HepG2 (cell line): ENCODE measurements around the gene CCDC57. TPM values are rescaled to one million over a fixed set of nuclear protein-coding genes. Genes with fewer than 3 reads are reported as not detected.

Experiments
- AGO2 ChIP-seq: fragments of 200-400 bp; formaldehyde crosslinking; optimal IDR thresholded peaks from 2 replicates; pipeline ENCODE3; 2017; ENCODE audit warnings: mild to moderate bottlenecking, low read depth, low read length, moderate library complexity
- DMAP1 ChIP-seq: IDR thresholded peaks from 2 replicates; pipeline ENCODE4 v1.6.1; 2016
- IRX3 ChIP-seq: sonication (generic); formaldehyde crosslinking; IDR thresholded peaks from 2 replicates; pipeline ENCODE4 v1.8.1; 2023; ENCODE audit warnings: mild to moderate bottlenecking, low read depth, missing genetic modification reagents, borderline replicate concordance
- JUND ChIP-seq: sonication (generic); formaldehyde crosslinking; IDR thresholded peaks from 2 replicates; pipeline ENCODE4 v1.8.0; 2022; ENCODE audit warnings: mild to moderate bottlenecking, missing genetic modification reagents
- MTF2 ChIP-seq: sonication (generic); formaldehyde crosslinking; IDR thresholded peaks from 2 replicates; pipeline ENCODE4 v1.5.0; 2020; ENCODE audit warnings: missing genetic modification reagents, borderline replicate concordance
- NFAT5 ChIP-seq: sonication (generic); formaldehyde crosslinking; IDR thresholded peaks from 2 replicates; pipeline ENCODE4 v1.4.0; 2020; ENCODE audit warnings: missing genetic modification reagents
- SATB2 ChIP-seq: sonication (generic); formaldehyde crosslinking; IDR thresholded peaks from 2 replicates; pipeline ENCODE4 v1.5.0; 2020; ENCODE audit warnings: missing genetic modification reagents
- SOX13 ChIP-seq, 3 experiments: fragments of 450-650 bp in 1 of 3; sonication (generic) in 1 of 3; formaldehyde crosslinking in 1 of 3; IDR thresholded peaks in 2 of 3; conservative IDR thresholded peaks in 1 of 3; 2 replicates each; pipeline versions ENCODE4 v1.5.0 to v1.6.1; 2016 to 2020; ENCODE audit warnings: antibody characterized with exemption in 1 of 3, mild to moderate bottlenecking in 1 of 3, missing compliant biosample characterization in 1 of 3, missing genetic modification reagents in 1 of 3, moderate library complexity in 1 of 3
- ZBTB2 ChIP-seq: sonication (generic); formaldehyde crosslinking; IDR thresholded peaks from 2 replicates; pipeline ENCODE4 v1.8.0; 2022; ENCODE audit warnings: low read depth, missing genetic modification reagents
- ZNF615 ChIP-seq: sonication (generic); formaldehyde crosslinking; IDR thresholded peaks from 2 replicates; pipeline ENCODE4 v1.5.0; 2020; ENCODE audit warnings: mild to moderate bottlenecking, missing genetic modification reagents, borderline replicate concordance
- ZNF616 ChIP-seq: sonication (generic); formaldehyde crosslinking; IDR thresholded peaks from 2 replicates; pipeline ENCODE4 v1.5.0; 2020; ENCODE audit warnings: low read depth, mild to moderate bottlenecking, missing genetic modification reagents
- ZNF772 ChIP-seq: sonication (generic); formaldehyde crosslinking; IDR thresholded peaks from 2 replicates; pipeline ENCODE4 v1.5.0; 2020; ENCODE audit warnings: mild to moderate bottlenecking, missing genetic modification reagents
- polyA plus RNA-seq, 8 experiments: library from polyadenylated mRNA; depleted of rRNA in 3 of 8; stranded (reverse) in 7 of 8; unstranded in 1 of 8; fragments of >200 nt; fragmentation: Illumina TruSeq in 4 of 8; extraction: Trizol in 4 of 8; gene quantifications; 2 replicates each; pipeline versions ENCODE4 v1.2.1 to v1.2.3, GENCODE V29; 2011 to 2016; ENCODE audit warnings: low read depth in 4 of 8, missing spikeins in 1 of 8, mixed read lengths in 1 of 8; ENCODE audit not compliant: insufficient read depth in 1 of 8
- total RNA-seq, 5 experiments: library from RNA; depleted of rRNA; stranded (reverse); fragments of >200 nt; fragmentation: Illumina TruSeq; extraction: Trizol; gene quantifications; 2 replicates each; pipeline ENCODE4 v1.2.3, GENCODE V29; 2016; ENCODE audit warnings: low read depth in 1 of 5
- TF ChIP-seq, protein P1 (sequence below): sonication (generic); formaldehyde crosslinking; IDR thresholded peaks from 2 replicates; pipeline ENCODE4 v1.5.0; 2020; ENCODE audit warnings: mild to moderate bottlenecking, missing genetic modification reagents
- TF ChIP-seq, protein P2 (sequence below): sonication (generic); formaldehyde crosslinking; IDR thresholded peaks from 2 replicates; pipeline ENCODE4; 2020; ENCODE audit warnings: missing genetic modification reagents, mild to moderate bottlenecking, borderline replicate concordance

CCDC57 gene
- total and polyA plus RNA-seq, 2 of the 13 experiments (the other 11 are each of a cell fraction or from before 2014, with no cell fraction given) = 59.3 to 59.9 TPM

DNA sequence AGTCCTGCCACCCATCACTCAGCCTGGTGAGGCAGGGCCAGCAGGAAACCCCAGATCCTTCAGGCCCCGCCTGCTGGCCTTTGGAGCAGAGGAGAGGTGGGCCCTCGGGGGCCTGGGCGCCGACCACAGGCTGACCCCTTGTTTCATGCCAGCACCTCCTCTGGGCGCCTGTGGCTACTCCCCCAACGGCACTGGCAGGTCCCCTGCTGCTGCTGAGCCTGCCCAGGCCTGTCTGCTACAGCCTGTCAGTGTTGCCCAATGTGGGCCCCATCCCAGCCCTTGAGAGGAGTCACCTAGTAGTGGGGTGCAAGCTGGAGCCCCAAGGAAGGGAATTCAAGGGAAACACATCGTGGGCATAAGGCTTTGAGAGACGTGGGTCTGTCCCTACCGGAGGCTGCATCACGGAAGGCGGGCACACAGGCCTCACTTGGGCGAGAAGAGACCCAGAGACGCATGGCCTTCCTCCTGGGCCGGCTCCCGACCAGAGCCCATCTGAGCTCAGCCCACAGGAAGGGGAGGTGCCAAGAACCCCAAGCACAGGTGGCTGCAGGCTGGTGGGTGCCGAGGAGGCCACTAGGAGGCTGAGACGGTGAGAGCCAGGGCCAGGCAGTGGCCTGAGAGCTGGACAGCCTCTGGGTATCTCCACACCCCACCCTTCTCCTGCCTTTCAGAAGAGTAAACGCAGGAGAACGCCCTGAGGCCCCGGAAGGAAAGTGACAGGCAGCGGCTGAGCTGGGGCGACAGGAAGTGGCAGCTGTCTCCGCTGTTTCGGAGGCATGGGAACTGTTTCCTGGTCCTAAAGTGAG is 106.6 kb downstream of the CCDC57 start (continued):
- TF ChIP-seq NFAT5 (CRISPR knock-in tag) (peak; percentile 71; the same call in 1 of the 2 replicates), ZNF772 (CRISPR knock-in tag) (peak; percentile 78; the same call in 1 of the 2 replicates), ZBTB2 (CRISPR knock-in tag) (0 out of 2 replicates have a peak, but pooled peaks have one; percentile 38), SOX13 (IDR thresholded peaks at IDR 0.05) (no peak), SOX13 (CRISPR knock-in tag; conservative IDR thresholded peaks at IDR 0.05 in 1 of 2, IDR thresholded peaks at IDR 0.05 in 1 of 2) (peak in 1 of 2 experiments; percentile 15; a peak in 1 of 4 replicates), DMAP1 (peak; percentile 90), AGO2 (peak; percentile 96), ZNF615 (no peak), ZNF616 (CRISPR knock-in tag) (peak; percentile 92; the same call in 1 of the 2 replicates), JUND (CRISPR knock-in tag) (peak; percentile 60; the same call in 1 of the 2 replicates), SATB2 (CRISPR knock-in tag) (0 out of 2 replicates have a peak, but pooled peaks have one; percentile 69), IRX3 (CRISPR knock-in tag) (peak; percentile 58; the same call in 1 of the 2 replicates), MTF2 (CRISPR knock-in tag) (no peak)
- TF ChIP-seq, protein P1, sequence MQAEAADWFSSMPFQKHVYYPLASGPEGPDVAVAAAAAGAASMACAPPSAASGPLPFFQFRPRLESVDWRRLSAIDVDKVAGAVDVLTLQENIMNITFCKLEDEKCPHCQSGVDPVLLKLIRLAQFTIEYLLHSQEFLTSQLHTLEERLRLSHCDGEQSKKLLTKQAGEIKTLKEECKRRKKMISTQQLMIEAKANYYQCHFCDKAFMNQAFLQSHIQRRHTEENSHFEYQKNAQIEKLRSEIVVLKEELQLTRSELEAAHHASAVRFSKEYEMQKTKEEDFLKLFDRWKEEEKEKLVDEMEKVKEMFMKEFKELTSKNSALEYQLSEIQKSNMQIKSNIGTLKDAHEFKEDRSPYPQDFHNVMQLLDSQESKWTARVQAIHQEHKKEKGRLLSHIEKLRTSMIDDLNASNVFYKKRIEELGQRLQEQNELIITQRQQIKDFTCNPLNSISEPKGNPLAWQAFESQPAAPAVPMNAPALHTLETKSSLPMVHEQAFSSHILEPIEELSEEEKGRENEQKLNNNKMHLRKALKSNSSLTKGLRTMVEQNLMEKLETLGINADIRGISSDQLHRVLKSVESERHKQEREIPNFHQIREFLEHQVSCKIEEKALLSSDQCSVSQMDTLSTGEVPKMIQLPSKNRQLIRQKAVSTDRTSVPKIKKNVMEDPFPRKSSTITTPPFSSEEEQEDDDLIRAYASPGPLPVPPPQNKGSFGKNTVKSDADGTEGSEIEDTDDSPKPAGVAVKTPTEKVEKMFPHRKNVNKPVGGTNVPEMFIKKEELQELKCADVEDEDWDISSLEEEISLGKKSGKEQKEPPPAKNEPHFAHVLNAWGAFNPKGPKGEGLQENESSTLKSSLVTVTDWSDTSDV (CRISPR knock-in tag) = no peak; the same call in 1 of the 2 replicates
- TF ChIP-seq, protein P2, sequence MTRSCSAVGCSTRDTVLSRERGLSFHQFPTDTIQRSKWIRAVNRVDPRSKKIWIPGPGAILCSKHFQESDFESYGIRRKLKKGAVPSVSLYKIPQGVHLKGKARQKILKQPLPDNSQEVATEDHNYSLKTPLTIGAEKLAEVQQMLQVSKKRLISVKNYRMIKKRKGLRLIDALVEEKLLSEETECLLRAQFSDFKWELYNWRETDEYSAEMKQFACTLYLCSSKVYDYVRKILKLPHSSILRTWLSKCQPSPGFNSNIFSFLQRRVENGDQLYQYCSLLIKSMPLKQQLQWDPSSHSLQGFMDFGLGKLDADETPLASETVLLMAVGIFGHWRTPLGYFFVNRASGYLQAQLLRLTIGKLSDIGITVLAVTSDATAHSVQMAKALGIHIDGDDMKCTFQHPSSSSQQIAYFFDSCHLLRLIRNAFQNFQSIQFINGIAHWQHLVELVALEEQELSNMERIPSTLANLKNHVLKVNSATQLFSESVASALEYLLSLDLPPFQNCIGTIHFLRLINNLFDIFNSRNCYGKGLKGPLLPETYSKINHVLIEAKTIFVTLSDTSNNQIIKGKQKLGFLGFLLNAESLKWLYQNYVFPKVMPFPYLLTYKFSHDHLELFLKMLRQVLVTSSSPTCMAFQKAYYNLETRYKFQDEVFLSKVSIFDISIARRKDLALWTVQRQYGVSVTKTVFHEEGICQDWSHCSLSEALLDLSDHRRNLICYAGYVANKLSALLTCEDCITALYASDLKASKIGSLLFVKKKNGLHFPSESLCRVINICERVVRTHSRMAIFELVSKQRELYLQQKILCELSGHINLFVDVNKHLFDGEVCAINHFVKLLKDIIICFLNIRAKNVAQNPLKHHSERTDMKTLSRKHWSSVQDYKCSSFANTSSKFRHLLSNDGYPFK (CRISPR knock-in tag) = peak; percentile 74; the same call in 1 of the 2 replicates
